NCI-H1417 (cell line): Measurements from ENCODE around the gene CROCC.
A peak's percentile ranks its signal among the peaks of the same experiment; 100 is the strongest.
"Not testable (repeated sequence)": the region's sequence is repeated elsewhere in the genome, so short reads cannot be mapped to it uniquely, and the experiment has no call there.

Experiments used
- DNase-seq, 3 experiments: peaks; one replicate each; lab custom pipeline; 2025; lab: John Stamatoyannopoulos, UW

CROCC gene, protein sequence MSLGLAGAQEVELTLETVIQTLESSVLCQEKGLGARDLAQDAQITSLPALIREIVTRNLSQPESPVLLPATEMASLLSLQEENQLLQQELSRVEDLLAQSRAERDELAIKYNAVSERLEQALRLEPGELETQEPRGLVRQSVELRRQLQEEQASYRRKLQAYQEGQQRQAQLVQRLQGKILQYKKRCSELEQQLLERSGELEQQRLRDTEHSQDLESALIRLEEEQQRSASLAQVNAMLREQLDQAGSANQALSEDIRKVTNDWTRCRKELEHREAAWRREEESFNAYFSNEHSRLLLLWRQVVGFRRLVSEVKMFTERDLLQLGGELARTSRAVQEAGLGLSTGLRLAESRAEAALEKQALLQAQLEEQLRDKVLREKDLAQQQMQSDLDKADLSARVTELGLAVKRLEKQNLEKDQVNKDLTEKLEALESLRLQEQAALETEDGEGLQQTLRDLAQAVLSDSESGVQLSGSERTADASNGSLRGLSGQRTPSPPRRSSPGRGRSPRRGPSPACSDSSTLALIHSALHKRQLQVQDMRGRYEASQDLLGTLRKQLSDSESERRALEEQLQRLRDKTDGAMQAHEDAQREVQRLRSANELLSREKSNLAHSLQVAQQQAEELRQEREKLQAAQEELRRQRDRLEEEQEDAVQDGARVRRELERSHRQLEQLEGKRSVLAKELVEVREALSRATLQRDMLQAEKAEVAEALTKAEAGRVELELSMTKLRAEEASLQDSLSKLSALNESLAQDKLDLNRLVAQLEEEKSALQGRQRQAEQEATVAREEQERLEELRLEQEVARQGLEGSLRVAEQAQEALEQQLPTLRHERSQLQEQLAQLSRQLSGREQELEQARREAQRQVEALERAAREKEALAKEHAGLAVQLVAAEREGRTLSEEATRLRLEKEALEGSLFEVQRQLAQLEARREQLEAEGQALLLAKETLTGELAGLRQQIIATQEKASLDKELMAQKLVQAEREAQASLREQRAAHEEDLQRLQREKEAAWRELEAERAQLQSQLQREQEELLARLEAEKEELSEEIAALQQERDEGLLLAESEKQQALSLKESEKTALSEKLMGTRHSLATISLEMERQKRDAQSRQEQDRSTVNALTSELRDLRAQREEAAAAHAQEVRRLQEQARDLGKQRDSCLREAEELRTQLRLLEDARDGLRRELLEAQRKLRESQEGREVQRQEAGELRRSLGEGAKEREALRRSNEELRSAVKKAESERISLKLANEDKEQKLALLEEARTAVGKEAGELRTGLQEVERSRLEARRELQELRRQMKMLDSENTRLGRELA (N-terminal part only)

DNA sequence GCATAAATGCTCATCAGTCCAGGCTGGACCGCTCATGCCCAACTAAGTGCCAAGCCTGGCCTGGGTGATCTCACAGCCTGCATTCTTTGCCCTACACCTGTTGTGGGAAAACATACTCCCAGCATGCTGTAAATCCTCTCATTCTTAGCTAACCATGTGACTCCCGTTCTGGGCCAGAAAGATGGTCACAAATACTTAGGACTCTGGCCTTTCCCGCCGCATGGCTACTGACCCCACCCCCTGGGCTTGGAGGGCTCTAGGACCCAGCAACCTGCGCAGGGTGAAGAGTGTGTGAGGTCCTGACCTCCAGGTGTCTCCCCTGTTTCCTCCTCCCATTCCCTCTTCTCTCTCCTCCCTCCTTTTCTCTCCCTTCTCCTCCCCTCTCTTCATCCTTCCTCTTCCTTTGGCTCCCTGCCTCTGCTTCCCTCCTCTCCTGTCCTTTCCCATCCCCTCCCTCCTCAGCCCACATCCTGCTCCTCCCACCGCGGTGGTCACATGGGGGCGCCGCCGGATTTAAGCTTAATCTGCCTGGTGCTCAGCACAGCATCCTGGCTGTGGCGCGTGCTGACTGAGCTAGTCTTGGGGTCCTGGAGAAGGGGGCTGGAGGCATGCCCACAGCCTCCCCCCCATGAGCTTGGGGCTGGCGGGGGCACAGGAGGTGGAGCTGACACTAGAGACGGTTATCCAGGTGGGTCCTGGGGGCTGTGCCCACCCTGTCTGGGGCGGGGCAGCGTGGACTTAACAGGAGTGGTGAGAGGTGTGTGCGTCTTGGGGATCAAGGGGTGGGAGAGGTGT lies at the start of gene CROCC:
CROCC (plus strand) TSS at position 541 of the 795 bp plus-strand sequence; CDS start at position 629, 88 bp downstream.
- peak in 2 of 3 experiments; percentile 74 to 76 for DNase-seq

DNA sequence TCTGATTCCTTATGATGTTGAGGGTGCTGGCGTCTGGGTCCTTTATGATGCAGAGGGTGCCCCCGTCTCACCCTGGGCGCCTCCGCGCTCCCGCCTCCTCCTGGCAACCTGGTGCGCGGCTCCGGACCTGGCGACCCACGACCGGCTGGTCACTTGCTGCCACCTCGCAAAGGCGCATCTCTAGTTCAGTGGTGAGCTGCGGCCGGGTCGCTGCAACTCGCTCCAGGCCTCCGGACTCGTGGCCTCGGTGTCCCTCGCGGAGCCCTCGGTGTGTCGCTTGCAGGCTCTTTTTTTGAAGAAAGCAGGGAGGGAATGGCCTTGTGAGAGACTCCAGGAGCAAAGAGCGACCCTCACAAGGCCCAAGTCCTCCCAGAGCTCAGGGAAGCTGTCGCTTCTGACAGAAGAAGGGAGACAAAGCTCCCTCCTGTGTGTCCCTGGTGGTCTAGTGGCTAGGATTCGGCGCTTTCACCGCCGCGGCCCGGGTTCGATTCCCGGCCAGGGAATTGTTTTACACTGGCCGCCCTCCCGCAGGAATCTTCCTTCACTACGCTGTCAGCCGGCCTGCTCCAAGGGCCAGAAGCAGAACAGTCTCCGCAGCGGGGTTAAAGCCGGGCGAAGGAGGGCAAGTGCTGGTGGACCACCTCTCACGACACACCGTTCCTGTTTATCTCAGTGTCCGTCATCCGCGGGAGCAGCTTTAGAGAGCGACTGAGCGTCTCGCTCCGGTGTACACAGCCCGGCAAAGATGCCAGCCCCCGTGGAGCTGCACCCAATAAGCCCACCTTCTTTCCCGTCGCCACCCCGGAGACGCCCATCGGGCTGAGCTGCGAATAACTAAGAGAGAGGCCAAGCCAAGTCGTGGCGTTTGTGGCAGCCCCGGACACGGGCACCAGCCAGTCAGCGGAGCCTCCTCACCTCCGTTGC lies 49.3 kb upstream of the CROCC start:
- not testable (repeated sequence) for DNase-seq

DNA sequence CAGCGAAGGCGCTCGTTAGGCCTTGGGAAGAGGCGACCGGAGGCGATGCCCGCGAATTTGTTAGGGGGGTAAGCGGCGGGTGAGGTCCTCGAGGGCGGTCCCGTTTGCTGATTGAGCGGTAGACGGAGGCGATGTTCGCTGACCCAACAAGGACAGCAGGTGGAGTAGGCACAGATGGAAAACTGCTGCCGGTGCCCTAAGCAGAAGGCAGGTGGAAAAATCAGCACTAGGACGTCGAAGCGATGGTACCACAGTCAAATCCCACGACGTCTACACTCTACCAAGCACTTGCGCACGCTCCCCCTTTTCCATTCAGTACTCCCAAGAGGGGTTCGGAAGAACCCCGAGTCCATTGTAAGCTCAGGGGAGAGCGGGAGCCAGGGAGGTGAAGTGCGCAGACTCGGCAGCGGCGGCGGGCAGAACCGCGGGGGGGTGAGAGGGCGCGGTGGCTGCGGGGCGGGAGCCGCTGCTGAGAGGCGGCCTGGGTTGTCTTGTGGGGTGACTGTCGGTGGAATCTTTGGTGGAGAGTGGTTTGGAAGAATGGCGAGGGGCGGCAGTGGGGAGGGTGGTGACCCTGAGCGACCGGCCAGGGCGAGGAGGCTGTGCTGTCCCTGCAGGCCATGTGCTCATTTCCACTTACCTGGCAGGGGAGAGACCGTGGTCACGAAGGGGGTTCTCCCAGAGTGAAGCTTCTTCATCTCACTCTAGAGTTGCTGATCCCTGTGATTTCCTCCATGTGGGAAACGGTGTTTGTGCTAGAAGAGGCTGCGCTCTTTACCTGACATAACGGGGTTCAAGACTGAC lies 48.5 kb upstream of the CROCC start:
- DNase-seq = peak; percentile 24 to 51 (median 48)

DNA sequence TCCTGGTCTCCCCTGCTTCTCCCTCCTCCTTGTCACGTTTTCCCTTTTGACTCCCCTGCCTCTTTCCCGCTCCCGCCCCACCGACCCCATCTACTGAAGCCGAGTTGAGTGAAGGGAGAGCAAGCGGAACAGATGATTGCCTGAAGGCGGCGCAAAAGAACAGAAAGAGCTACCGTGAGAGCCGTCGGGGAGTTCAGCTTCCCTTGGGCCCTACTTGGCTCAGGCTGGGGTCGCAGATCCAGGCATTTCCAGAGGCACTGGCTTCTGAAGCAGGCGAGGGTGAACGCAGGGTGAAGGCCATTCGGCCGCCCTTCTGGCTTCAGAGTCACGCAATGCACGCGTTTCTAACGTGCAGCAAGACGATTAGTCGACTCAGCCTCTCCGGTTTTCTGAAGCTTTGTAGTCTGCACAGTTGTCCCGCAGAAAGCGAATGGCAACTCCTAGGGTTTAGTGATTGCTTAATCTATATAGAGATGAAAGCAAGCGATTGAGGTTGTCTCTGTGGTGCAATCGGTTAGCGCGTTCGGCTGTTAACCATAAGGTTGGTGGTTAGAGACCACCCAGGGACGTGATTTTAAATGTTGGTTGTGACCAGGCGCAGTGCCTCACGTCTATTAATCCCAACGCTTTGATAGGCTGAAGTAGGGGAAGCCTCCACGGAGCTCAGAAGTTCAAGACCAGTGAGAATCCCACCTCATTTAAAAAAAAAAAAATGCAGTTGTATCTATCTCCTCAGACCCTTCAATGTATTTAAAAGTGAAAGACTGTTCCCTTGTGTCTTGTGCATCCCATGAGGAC lies 46.6 kb upstream of the CROCC start:
- DNase-seq = not testable (repeated sequence)

DNA sequence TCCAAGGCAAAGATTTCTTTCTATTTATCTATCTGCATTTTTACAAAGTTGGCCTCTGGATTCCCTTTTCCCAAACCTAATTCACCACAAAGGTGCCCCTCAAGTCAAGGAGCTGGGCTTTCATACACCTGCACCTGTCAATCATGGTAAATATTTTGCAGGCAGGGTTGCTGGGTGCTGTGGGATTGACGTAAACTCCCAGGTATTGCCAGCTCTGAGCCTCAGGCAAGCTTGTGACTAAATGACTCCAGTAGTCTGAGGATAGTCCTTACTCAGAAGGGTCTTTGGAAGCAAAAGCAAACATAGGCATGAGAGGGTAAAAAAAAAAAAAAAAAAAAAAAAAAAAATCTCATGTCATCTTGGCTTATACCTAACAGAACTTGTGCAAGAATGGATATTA lies 40.0 kb upstream of the CROCC start:
- DNase-seq = peak in 1 of 3 experiments; percentile 19

DNA sequence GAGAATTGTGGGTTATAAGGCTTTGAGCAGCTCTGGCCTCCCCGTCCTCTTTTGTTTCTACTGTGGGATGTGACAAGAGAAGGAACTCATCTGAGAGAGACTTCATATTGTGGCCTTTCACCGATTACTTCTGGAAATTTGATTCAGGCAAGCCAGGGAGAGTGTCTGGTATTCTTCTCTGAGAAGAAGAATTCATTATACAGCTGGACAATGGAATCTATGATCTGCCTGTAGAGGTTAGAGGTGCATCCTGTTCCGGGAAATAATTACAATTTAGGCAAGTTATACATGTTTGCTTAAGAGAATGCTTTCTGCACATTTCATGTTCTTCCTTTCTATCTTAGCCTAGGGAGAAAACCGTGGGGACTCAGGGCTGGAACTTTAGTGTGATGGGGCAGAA lies 38.7 kb upstream of the CROCC start:
- DNase-seq = no peak

DNA sequence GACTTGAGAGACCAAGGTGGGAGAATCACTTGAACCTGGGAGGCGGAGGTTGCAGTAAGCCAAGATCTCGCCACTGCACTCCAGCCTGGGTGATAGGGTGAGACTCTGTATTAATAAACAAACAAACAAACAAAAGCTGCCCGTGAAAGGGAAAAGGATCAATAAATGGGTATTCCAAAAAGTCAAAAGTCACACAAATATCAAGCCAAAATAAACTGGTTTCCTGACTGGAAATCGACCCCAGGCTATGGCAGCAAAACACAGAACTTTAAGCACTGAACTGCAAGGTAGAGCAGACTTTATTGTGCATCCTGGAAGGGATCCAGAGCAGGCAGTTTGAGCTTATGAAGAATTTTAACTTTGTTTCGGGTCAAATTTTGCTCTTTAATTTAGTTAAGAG lies 37.2 kb upstream of the CROCC start:
- DNase-seq = not testable (repeated sequence)

DNA sequence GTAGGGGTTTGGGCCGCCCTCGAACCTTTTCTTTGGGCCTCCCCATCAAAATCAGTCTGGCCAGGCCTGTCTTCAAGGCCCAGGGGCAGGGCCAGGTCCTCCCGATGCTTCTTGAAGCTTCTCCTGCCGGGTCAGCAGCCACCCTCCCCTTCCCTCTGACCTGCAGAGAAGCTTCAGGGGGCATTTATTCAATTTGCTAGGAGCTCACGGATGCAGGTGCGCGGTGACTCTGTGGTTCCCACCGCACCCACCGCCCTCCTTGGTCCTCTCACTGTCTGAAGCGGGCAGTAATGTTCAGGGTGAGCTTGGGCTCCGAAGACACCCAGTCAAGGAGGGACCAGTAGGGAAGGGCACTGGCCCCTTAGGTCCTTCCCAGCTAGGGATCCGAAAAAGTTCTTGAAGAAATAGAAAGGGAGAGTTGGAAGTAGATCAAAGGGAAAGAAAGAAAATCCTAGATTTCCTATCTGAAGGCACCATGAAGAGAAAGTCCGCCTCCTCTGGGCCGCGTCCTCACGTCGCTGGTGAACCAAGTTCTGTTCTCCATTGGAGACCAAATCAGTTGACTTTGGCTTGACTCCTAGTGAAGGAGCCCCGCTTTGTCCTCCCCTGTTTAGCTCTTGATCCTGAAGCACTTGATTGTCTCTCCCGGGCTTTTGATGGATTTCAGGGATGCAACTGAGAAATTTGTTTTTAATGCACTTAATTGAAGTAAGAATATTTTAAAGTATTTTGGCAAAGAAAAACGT lies 34.7 kb upstream of the CROCC start:
- DNase-seq = no peak

DNA sequence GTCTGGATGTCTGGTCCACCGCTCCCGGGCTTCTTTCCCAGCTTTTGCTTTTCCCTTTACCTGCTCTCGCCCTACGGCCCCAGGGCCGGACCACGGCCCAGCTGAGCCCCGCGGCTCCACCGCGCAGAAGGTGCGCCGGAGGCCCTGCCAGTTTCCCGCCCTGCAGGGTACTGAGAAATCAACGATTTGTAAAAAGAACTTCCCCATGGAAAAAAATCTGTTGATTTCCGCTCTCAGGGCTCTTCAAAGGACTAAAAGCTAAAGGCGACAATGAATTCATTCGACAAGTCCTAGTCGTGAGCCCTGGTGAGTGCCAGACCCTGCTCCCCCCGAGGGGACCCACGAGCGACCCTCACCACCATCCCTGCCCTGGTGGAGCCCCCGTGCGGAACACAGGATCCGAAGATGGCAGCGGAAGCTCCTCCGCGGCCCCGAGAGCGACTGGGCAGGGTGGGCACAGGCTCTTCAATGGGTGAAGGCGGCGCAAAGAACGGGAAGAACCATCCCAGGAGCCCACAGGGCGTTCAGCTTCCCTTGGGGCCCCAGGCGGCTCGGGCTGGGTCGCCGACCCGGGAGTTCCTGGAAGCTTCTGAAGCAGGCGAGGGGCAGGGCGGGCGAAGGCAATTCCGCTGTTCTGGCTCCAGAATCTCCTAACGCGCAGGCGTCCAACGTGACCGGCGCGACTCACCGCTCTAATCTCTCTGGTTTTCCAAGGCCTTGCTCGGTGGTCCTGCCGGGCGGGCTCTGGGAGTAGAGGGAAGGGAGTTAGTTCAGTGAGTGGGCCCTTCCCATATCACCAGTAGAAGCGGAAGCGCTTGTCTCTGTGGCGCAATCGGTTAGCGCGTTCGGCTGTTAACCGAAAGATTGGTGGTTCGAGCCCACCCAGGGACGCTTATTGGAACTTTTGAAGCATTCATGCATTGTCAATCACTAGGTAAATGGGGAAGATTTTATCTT lies 32.6 kb upstream of the CROCC start:
- DNase-seq = no peak

DNA sequence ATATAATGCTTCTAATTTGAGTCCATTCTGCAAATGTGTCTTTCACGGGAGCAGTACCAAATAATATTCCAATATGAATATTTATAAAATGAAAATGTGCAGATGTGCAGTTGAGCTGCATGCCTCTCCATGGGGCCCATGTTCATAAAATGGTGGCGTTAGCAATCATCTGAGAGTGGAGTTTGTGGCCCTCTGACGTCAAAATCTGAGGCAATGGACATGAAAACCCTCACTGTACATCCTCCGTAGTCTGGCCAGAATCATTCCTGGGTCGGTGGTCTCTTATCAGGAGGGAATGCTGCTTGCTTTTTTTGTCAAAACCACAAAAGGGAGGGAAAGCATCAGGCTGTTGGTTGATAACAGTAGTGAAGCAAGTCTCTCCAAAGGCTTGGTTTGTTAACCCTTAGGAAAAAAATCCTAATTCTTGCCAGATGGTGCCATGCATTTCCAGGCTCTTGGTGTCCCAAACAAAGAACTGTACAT lies 31.2 kb upstream of the CROCC start:
- DNase-seq = not testable (repeated sequence)

DNA sequence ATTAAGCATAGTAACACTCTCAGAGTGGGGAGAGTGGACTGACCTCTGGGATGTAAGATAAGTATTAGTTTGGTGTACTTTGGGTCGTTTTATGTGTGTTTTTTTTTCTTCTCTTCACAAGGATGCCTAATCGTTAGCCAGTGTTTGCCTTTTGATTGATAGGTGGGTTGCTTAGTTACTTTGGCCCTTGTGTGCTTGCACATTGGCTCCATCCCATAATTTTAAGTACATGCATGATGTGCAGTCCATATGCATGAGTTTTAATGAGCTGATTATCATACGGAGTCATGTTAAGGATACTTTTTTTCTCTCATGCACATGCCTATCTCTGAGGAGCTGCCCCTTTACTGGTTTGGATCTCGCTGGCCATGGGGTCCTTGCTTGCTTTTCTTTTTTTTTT lies 30.7 kb upstream of the CROCC start:
- not testable (repeated sequence) for DNase-seq

DNA sequence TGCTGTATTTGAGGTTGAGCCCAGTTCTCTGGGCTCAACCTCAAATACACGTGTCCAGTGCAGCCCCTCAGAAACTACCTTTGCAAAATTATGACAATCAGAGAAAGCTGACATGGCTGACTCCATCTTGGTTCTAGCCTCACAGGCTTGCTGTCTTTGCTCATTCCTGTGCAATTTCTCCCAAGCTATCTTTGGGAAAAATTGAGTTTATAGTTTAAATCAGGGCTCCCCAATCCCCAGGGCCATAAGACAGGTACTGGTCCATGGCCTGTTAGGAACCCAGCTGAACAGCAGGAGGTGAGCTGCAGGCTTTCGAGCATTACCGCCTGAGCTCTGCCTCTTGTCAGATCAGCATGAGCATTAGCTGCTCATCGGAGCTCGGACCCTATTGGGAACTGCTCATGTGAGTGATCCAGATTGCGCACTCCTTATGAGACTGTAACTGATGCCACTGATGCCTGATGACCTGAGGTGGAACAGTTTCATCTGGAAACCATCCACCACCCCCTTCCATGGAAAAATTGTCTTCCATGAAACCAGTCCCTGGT lies 28.7 kb upstream of the CROCC start:
- DNase-seq = not testable (repeated sequence)

DNA sequence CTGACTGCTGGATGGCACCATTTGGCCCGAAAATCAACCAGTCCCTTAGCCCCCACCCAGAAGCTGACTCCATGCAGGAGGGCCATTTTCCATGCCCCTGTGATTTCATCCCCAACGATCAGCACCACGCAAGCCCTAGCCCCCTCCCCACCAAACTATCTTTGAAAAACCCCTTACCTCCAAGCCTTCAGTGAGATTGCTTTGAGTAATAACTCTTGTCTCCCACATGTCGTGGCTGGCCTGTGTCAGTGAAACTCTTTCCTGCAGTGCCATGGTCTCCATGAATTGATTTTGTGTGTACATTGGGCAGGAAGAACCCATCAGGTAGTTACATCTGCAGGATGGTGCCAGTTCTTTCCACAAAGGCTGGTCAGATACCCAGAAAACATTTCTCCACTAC lies 27.9 kb upstream of the CROCC start:
- not testable (repeated sequence) for DNase-seq

DNA sequence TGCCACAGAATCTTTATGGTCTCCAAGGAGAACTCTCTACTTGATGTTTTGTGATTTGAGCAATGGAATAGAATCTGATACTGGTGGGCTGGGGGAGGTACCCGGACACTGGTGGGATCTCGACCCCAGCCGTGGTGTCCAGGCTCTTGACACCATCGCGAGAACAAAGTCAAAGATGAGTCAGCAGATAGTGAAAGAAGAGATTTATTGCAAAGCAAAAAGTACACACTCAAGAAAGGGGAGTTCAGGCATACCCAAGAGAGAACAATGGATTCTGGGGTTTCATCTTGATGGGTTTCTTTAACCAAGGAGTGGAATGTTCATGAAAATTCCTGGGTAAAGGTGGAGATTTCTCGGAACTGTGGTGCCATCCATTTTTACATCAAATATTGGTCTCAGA lies 27.4 kb upstream of the CROCC start:
- not testable (repeated sequence) for DNase-seq

DNA sequence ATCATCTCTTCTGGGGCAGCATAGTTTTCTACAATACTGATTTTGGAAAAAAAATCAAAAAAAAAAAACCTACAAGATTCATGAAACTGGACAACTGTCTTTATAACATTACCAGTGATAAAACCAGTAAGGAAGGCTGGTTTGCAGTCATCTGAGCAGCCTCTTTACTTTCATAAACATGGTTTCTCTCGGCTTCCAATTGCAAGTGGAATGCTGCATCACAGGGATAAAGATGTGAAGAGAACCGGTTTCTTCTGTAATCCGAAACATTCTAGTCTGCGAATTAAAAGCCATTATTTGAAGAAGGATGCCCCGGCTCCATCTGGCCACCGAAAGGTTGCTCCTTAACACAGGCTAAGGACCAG lies 26.5 kb upstream of the CROCC start:
- peak in 1 of 3 experiments; percentile 67 for DNase-seq
